Fibroblast of skin of abdomen (primary cell): ENCODE data around the gene FSD1.

ENCODE experiments used
- DNase-seq: peaks from one replicate; pipeline ENCODE4 v3.0.0-alpha.2; 2013

Gene FSD1

GRCh38 chr19:4365791-4366665 lies 61.6 kb downstream of the FSD1 start:
- no peak for DNase-seq

- no peak for DNase-seq
Observed at GRCh38 chr19:4366666-4367335, 62.4 kb downstream of the FSD1 start.

GRCh38 chr19:4367336-4367723 lies 62.9 kb downstream of the FSD1 start:
- DNase-seq, result no peak

- DNase-seq, result no peak
Observed at GRCh38 chr19:4367781-4368127, 63.4 kb downstream of the FSD1 start.

- DNase-seq, result no peak
Observed at GRCh38 chr19:4368128-4368820, 63.9 kb downstream of the FSD1 start.

GRCh38 chr19:4369109-4369887 lies 64.9 kb downstream of the FSD1 start:
- DNase-seq, result no peak

GRCh38 chr19:4369888-4370260 lies 65.5 kb downstream of the FSD1 start:
- no peak for DNase-seq

- DNase-seq, result no peak
Observed at GRCh38 chr19:4370418-4371041, 66.1 kb downstream of the FSD1 start.

GRCh38 chr19:4371247-4372164 lies 67.1 kb downstream of the FSD1 start:
- DNase-seq, result no peak

- DNase-seq, result no peak
Observed at GRCh38 chr19:4372165-4373012, 68.0 kb downstream of the FSD1 start.

GRCh38 chr19:4373013-4373367 lies 68.6 kb downstream of the FSD1 start:
- DNase-seq, result no peak
